Karpas-422 (cell line): Measurements from ENCODE around the gene FOXD4L1. TPM values are rescaled to one million over a fixed set of nuclear protein-coding genes. Genes with fewer than 3 reads are reported as not detected.
"Not testable (repeated sequence)": the region's sequence is repeated elsewhere in the genome, so short reads cannot be mapped to it uniquely, and the experiment has no call there.

ENCODE experiments used
- DNase-seq: peaks from one replicate; pipeline ENCODE4 v3.0.0-alpha.2; 2015
- H2AFZ ChIP-seq: fragments of 200-600 bp; sonication (generic); 2 replicates; pipeline ENCODE4 v1.6.1; 2014; ENCODE audit warnings: antibody characterized with exemption, low read length, mixed read lengths
- H3K27ac ChIP-seq: fragments of 200-600 bp; sonication (generic); 2 replicates; pipeline ENCODE4 v1.5.1; 2014; ENCODE audit warnings: mild to moderate bottlenecking, low read length, moderate library complexity
- H3K27me3 ChIP-seq: fragments of 200-600 bp; sonication (generic); 2 replicates; pipeline ENCODE4 v1.6.1; 2014; ENCODE audit warnings: low read length, mixed read lengths
- H3K36me3 ChIP-seq: fragments of 200-600 bp; sonication (generic); 2 replicates; pipeline ENCODE4 v1.6.1; 2014; ENCODE audit warnings: low read length, mixed read lengths; ENCODE audit not compliant: insufficient read depth
- H3K4me1 ChIP-seq: fragments of 200-600 bp; sonication (generic); 2 replicates; pipeline ENCODE4 v1.6.1; 2014; ENCODE audit warnings: mild to moderate bottlenecking, low read length, mixed read lengths
- H3K4me2 ChIP-seq: fragments of 200-600 bp; sonication (generic); 2 replicates; pipeline ENCODE4 v1.6.1; 2014; ENCODE audit warnings: low read length, low read depth, mild to moderate bottlenecking; ENCODE audit not compliant: poor library complexity, severe bottlenecking
- H3K4me3 ChIP-seq: fragments of 200-600 bp; sonication (generic); 2 replicates; pipeline ENCODE4 v1.5.1; 2014; ENCODE audit warnings: mild to moderate bottlenecking, antibody characterized with exemption, low read length, mixed read lengths
- H3K79me2 ChIP-seq: fragments of 200-600 bp; sonication (generic); 2 replicates; pipeline ENCODE4 v1.6.1; 2014; ENCODE audit warnings: mild to moderate bottlenecking, low read length, mixed read lengths
- H3K9ac ChIP-seq: fragments of 200-600 bp; sonication (generic); 2 replicates; pipeline ENCODE4 v1.6.0; 2014; ENCODE audit warnings: low read length
- H3K9me2 ChIP-seq: fragments of 200-600 bp; sonication (generic), shearing (Covaris generic); replicated peaks from 2 replicates; pipeline ENCODE4 v1.6.0; 2014; ENCODE audit warnings: mild to moderate bottlenecking, low read length, moderate library complexity; ENCODE audit not compliant: insufficient read depth
- H3K9me3 ChIP-seq: fragments of 300-700, 200-600 bp; sonication (generic); 2 replicates; pipeline ENCODE4 v1.6.1; 2014; ENCODE audit warnings: low read length, mixed read lengths
- H4K20me1 ChIP-seq: fragments of 200-600 bp; sonication (generic); 2 replicates; pipeline ENCODE4 v1.6.1; 2014; ENCODE audit warnings: mild to moderate bottlenecking, antibody characterized with exemption, low read length, low read depth; ENCODE audit not compliant: insufficient read depth
- total RNA-seq: library from RNA; depleted of rRNA; stranded (reverse); fragments of >200 nt; shearing (Covaris generic); gene quantifications from 2 replicates; pipeline ENCODE4 v1.2.3, GENCODE V29; 2014; ENCODE audit warnings: low replicate concordance; rRNA removed

The FOXD4L1 gene
- total RNA-seq, 1 experiment from 2014 or later: 0.60 TPM

DNA sequence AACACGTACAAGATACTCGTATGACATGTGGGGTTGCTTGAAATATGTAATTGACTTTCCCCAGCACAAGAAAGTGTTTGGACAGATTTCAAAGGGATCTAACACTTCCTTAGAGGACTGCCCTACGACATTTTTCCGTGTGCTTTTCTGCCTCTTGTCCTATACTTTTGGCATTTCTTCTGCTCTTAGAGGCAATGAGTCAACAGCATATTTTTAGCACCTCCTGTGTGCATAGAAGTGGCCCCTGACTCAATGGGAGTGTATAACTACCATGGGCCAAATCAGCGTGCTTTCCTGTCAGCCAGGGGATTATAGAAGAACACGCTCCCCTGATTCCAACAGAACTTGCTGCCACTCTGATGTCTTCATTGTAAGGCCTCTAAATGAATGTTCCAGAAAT, 38.1 kb downstream of the FOXD4L1 start:
- H3K4me2 ChIP-seq, H3K79me2 ChIP-seq, H3K27me3 ChIP-seq, H3K36me3 ChIP-seq, H3K4me1 ChIP-seq, H3K4me3 ChIP-seq, H3K9ac ChIP-seq, H2AFZ ChIP-seq, H3K9me2 ChIP-seq, H3K27ac ChIP-seq, DNase-seq, H3K9me3 ChIP-seq, H4K20me1 ChIP-seq: not testable (repeated sequence)

- H3K27me3 ChIP-seq, H3K9me2 ChIP-seq, H3K9me3 ChIP-seq, DNase-seq, H3K4me3 ChIP-seq, H2AFZ ChIP-seq, H4K20me1 ChIP-seq, H3K79me2 ChIP-seq, H3K27ac ChIP-seq, H3K4me2 ChIP-seq, H3K9ac ChIP-seq, H3K4me1 ChIP-seq, H3K36me3 ChIP-seq: not testable (repeated sequence)
These were observed 42.4 kb downstream of the FOXD4L1 start for GRCh38 chr2:113540834-113541203.

DNA sequence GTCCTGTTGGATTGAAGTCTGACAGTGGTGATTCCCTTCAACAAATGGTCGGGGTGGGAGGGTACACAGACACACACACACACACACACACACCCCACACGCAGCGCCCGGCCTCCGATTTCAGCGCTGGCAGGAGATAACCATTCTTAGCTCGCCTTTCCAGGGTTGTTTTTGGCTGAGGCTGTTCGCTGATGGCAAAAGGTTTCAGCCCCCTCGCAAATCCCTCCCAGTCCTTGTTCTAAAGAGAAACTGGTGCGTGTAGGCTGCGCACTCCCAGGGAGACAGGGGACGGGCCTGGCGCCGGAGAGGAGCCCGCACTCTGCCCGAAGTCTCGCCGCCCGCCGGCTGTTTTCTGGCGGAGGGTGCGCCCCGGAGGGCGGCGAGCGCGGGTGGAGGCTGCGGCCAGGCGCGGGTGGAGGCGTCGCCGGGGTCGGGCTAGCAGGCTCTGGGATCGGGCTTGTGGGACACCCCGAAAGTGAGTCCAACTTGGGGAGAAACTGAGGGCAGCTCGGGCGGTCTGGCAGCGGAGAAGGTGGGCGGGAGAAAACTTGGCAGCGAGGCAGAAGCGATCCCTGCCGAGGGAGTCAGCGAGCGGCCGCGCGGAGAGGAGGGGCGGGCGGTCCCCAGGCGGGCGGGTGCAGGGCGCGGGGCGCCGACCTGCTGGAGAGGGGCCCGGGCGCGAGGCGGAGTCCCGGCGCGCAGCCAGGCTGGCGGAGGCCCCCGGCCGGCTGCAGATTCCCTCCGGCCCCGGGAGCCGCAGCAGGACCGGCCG, 42.9 kb downstream of the FOXD4L1 start:
- not testable (repeated sequence) for H3K4me3 ChIP-seq, H2AFZ ChIP-seq, H3K9ac ChIP-seq

GRCh38 chr2:113541976-113542485, 43.6 kb downstream of the FOXD4L1 start:
- H3K36me3 ChIP-seq, H3K27me3 ChIP-seq, H3K4me1 ChIP-seq, H2AFZ ChIP-seq, H3K4me3 ChIP-seq, H3K4me2 ChIP-seq, H3K9ac ChIP-seq, H3K9me2 ChIP-seq, H3K79me2 ChIP-seq, H3K27ac ChIP-seq, H3K9me3 ChIP-seq, H4K20me1 ChIP-seq, DNase-seq: not testable (repeated sequence)

More for the DNA sequence above, 42.9 kb downstream of the FOXD4L1 start:
- H4K20me1 ChIP-seq, H3K4me1 ChIP-seq, H3K4me2 ChIP-seq, DNase-seq, H3K9me2 ChIP-seq, H3K27ac ChIP-seq, H3K79me2 ChIP-seq, H3K27me3 ChIP-seq, H3K36me3 ChIP-seq, H3K9me3 ChIP-seq: not testable (repeated sequence)

- not testable (repeated sequence) for DNase-seq, H2AFZ ChIP-seq, H3K36me3 ChIP-seq, H3K9me3 ChIP-seq, H3K4me2 ChIP-seq, H4K20me1 ChIP-seq, H3K27me3 ChIP-seq, H3K27ac ChIP-seq, H3K4me3 ChIP-seq, H3K79me2 ChIP-seq, H3K9me2 ChIP-seq, H3K9ac ChIP-seq, H3K4me1 ChIP-seq
These were observed 44.1 kb downstream of the FOXD4L1 start for GRCh38 chr2:113542529-113542928.

Other genes with a start within 250 kb of the FOXD4L1 start
- gene PAX8, start 219.7 kb upstream of the FOXD4L1 start, total RNA-seq: 0.90 and 1.5 TPM in 2 replicates
- 41.8 and 58.4 TPM in 2 replicates for gene ZNG1B, start 61.0 kb upstream of the FOXD4L1 start, total RNA-seq
- gene RABL2A, start 128.6 kb downstream of the FOXD4L1 start, total RNA-seq: 17.5 and 38.5 TPM in 2 replicates